Gastrocnemius medialis (tissue), 4 donors: ENCODE results near the gene RBMS3.

Experiments
- CTCF ChIP-seq, 5 experiments: fragments of 450-650 bp in 3 of 5; fragments of 200-600 bp in 2 of 5; sonication (generic) in 2 of 5; IDR thresholded peaks in 4 of 5; conservative IDR thresholded peaks in 1 of 5; 1 replicate in 4 of 5; 2 replicates in 1 of 5; pipeline ENCODE4 v1.5.1; 2016 to 2019; ENCODE audit warnings: antibody characterized with exemption in 5 of 5, mild to moderate bottlenecking in 3 of 5, moderate library complexity in 3 of 5
- POLR2A ChIP-seq, 2 donors: fragments of 450-650 bp; IDR thresholded peaks; one replicate each; pipeline ENCODE4 v1.6.1; 2017; ENCODE audit warnings: antibody characterized with exemption in 2 of 2, mild to moderate bottlenecking in 2 of 2, moderate library complexity in 2 of 2

DNA sequence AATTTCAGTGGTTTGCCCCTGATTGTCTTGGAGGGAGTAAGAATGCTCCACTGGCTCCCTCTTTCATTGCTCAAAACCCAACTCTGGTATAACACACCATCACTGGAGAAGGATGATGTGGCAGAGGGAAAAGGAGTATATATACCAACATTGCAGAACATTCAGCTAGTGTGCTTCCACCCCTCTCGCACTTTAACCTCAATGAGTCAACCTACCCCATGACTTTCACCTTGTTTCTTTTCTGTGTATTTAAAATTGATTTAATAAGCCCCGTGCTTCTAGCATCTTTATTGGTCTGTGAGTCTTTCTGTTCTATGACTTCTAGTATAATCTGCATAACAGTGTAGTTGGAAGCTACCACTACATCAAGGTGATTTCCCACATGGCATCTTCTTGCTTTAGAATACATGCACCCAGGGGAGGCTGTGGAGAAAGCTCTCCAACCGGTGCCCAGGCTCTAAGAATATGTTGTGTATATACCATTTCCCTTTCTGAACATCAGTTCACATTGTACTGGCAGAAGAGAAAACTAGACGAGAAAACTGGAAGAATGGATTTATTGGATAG, 730.4 kb downstream of the RBMS3 start:
- TF ChIP-seq CTCF (IDR thresholded peaks at IDR 0.05 in 4 of 5, conservative IDR thresholded peaks at IDR 0.05 in 1 of 5), result no peak
- no peak for TF ChIP-seq POLR2A (IDR thresholded peaks at IDR 0.05)
